GM19328 (cell line): ENCODE data around the gene ALOX12B.
A peak's percentile ranks its signal among the peaks of the same experiment; 100 is the strongest.

Experiments used
- ATAC-seq: cut with Tn5 transposase; IDR thresholded peaks from one replicate; pipeline ENCODE4 v1.9.1; 2021; ENCODE audit warnings: mild to moderate bottlenecking, moderate library complexity; ENCODE audit not compliant: unreplicated experiment

ALOX12B gene

DNA sequence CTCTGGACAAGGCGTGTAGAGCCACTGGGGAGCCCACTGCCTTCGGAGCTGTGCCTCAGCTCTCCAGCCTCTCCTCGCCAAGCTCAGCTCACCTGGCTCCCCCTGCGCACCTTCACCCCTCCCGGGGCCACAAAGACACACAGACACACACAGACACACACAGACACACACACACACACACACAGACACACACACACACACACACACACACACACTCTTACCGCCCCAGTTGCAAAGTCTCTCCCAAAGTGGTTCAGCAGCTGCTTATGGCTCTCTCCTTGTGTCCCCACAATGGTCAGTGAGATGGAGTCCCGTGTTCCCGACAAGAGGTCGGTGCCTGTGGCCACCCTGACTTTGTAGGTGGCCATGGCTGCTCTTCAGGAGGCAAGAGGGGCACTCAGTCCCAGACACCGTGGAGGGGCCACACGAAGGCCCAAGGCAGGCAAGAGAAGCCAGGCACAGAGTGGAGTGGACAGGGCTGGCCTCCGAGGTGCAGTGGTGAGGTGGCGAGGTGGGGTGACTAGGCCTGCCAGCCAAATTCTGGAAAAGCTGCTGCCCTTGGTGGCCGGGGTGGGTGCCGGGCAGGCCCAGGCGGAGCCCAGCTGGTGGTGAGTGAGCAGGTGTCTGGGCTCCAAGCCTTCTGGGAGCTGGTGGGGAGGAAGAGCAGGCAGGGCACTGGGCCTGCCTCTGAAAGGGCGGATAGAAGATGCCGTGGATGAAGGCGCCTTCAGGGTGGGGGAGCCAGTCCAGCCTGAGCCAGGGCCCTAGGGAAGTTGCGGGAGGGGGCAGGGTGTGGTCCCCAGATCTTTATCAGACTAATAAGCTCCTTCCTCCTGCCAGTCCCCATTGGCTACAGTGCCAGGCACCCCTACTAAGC is at the start of gene ALOX12B:
Gene ALOX12B (minus strand): TSS at position 642 of the 877 bp plus-strand sequence. CDS start 274 bp downstream, at position 368.
- ATAC-seq, result no peak

DNA sequence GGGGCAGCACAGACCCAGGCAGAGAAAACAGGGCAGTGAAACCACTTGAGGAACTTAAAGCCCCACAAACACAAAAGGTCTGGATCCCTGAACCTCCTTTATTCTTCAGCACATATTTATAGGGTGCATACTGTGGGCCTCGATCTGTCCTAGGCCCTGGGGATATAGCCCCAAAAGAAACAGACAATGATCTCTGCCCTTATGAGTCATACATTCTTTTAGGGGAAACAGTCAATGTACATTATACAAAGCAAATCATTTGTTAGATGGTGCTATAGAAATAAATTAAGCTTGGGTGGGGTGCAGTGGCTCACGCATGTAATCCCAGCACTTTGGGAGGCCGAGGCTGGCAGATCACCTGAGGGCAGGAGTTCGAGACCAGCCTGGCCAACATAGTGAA is 46.4 kb upstream of the ALOX12B start:
- ATAC-seq, result no peak

DNA sequence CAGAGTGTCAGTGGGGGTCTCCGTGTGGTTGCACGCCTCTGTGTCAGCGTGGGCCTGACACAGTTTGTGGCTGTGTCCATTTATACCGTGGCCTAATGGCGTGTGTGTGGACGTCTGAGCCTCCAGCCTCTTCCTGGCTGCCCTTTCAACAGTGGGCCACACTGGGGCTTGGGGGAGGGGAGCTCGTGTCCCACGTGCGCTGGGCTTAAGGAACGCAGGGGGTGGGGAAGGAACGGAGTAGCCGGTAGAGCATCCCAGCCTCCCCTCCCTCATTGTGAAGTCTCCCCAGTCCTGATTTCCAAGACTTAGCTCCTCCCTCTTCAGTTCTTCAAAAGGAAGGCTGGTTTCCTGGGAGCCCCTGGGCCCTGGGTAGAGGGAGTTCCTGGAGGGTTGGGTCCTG is 45.9 kb upstream of the ALOX12B start:
- no peak for ATAC-seq

DNA sequence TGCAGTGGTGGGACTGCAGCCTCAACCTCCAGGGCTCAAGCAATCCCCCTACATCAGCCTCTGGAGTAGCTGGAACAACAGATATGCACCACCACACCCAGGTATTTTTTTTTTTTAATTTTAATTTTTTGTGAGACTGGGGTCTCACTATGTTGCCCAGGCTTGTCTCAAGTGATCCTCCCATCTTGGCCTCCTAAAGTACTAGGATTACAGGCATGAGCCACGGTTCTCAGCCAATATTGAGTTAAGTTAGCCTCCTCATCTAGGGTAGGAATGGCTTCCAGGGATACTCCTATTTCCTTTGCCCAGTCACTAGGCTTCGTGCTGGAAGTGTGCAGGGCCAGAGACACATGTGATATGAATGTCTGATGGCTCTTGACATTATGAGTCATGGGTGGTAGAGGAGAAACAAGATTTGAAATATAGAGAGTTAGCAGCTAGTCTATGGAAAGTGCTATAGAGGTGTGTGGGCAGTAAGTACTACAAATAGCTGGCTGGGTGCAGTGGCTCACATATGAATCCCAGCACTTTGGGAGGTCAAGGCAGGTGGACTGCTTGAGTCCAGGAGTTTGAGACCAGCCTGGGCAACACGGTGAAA is 44.4 kb upstream of the ALOX12B start:
- no peak for ATAC-seq

DNA sequence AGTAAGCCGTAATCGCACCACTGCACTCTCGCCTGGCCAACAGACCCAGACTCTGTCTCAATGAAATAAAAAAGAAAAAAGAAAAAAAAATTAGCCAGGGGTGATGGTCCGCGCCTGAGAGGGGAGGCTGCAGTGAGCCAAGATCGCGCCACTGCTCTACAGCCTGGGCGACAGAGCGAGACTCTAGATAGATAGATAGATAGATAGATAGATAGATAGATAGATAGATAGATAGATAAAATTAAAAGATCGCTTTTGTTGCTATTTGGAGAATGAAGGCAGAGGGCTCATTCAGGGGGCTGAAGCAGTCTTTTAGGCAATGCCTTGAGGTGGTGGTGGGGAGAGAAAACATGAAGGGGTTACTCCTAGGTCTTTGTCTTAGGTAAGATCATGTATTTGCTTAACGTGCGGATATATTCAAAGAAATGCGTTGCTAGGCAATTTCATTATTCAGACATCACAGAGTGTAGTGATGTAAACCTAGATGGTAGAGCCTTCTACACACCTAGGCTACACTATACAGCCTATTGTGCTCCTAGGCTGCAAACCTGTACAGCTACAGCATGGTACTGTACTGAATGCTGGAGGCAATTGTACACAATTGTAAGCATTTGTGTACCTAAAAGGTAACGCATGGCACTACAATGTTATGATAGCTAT is 40.7 kb upstream of the ALOX12B start:
- ATAC-seq, result no peak

DNA sequence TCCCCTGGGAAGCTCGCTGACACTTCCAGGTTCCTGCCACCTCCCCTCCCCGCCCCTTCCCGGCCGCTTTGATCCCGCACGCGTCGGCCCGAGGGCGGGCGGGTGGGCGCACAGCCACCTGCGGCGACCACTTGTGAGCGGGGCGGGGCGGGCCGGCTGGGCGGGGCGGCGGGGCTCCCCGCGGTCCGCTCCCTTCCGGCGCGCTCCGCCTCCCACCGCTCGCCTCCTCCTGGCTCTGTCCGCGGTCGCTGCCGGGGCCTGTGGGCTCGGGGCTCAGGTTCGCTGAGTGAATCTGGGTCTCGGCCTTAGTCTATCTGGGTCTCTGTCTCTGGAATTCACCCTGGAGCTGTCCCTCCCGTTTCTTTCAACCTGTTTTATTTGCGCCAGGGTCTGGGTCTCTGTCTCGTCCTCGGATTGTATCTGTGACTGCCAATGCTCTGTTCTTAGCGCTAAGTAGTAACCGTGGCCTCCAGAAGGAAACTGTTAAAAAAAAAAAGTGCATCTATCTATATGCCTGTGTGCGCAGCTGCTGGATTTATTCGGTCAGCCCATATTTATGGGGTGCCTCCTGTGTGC is 39.1 kb upstream of the ALOX12B start:
- no peak for ATAC-seq

DNA sequence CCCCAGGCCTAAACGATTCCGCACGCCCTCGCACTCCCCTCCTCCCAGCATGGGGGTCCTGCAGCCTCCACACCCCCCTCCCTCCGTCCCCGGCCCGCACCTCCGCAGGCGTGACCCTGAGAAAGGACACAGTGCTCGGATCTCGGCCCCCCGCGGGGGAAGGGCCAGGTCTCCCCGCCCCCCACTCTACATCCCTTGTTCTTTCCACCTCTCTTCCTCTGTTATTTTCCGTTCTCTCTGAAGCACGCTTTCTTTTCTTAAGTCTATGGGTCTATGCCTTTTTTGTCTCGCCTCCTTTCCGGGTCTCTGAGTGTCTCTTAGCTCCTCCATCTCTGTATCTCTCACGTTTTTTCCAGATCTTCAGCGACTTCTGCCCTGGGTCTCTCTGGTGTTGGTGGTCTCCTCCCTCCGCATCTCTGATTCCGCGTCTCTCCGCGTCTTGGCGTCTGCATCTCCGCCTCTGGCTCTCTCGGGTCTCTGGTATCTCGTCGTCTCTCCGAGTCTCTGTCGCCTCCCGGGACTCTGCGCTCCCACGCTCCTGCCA is 38.5 kb upstream of the ALOX12B start:
- no peak for ATAC-seq

DNA sequence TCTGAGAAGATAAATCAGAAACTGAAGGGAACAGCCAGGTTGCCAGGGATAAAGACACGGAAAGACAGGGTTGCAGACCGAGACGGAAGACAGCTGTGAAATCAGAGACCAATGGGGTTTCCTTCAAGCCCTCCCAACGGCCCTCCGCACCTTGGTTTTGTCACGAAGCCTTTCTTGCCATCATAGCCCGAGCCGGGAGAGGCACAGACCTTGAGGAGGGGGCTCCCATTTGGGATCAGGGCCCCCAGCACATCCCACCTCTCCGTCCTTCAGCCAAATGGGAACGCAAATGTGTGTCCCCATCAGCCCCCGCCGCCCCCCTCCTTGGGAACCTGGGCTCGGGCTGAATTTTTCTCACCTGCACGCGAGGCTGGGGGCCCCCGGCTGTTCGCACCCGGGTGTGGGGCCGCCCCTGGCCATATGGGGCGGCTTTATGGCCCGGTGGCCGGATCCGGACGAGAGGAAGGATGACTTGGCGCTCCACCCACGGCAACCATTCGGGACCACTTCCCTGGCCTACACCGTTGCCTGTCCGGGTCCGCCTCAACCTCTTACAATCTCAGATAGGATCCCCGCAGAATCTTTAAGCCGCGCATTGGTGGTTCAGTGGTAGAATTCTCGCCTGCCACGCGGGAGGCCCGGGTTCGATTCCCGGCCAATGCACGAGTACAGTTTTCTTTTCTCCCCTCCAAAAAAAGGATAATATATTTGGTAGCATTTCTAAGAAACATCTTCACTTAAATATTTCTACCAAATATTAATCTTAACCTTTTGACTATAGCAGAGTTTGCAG is 37.8 kb upstream of the ALOX12B start:
- no peak for ATAC-seq

DNA sequence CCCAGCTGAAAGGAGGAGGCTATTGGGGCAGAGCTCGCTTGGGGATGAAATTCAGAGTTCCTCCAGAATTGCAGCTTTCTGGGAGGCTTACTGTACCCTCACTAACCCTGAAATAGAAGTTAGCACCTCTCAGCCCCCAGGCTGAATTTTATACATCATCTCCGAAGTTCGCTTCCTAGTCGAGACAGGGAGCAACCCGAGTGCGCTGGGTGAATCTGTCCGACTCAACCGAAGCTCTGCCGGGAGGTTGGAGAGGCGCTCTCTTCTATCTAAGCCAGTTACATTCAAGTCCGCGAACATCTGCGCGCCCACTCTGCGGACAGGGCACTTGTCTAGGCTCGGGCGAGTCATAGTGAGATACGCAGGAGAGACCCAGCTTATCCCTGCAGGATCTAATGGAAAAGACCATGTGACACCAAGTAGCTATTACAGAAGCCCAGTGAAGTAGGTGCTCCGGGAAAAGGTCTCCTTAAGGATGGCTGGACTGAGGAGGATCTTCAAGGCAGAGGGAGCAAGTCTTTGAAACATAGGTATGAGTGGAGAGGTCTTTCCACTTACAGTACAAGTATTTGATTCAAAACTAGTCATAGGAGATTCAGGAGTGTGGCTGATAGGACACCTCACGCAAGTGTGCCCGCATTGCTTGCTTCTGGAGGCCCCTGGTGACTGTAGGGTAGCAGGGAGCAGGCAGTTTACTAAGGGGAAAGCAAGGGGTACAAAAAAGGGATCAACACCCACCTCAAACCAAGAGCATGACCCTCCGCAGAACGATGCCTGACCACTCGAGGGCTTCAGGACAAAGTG is 37.0 kb upstream of the ALOX12B start:
- ATAC-seq, result no peak

DNA sequence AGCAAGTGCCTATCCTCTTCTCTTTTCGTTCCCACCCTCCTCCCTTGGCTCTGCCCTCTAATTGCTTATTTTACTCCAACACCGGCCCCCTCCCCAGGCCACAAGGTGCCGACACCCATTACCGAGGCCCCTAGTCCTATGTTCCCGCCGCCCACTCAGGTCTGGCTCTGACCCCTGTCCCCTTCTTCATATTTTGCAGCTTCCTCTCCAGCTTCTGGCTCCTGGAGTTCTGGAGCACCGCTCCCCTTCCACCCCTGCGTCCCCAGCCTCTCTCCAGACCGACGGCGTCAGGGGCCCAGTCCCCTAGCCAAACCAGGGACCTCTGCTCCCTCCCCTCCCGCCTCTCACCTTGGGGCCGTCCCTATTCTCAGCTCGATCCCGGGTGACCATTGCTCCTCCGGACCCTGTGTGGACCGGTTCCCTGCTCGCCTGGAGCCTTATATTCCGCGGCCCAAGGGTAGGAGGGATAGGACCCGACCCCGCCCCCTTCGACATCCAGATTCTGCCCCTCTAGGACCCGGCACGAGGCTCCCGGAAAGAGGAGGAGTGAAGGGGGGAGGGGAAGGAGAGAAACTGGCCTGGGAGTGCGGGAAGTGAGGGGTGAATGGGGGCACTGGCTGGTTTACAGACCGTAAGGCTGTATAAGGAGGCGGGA is 36.3 kb upstream of the ALOX12B start, which contains the start of gene HES7:
Gene HES7 (minus strand): TSS at position 412 of the 655 bp plus-strand sequence. CDS start 22 bp downstream, at position 390.
- ATAC-seq, result no peak

DNA sequence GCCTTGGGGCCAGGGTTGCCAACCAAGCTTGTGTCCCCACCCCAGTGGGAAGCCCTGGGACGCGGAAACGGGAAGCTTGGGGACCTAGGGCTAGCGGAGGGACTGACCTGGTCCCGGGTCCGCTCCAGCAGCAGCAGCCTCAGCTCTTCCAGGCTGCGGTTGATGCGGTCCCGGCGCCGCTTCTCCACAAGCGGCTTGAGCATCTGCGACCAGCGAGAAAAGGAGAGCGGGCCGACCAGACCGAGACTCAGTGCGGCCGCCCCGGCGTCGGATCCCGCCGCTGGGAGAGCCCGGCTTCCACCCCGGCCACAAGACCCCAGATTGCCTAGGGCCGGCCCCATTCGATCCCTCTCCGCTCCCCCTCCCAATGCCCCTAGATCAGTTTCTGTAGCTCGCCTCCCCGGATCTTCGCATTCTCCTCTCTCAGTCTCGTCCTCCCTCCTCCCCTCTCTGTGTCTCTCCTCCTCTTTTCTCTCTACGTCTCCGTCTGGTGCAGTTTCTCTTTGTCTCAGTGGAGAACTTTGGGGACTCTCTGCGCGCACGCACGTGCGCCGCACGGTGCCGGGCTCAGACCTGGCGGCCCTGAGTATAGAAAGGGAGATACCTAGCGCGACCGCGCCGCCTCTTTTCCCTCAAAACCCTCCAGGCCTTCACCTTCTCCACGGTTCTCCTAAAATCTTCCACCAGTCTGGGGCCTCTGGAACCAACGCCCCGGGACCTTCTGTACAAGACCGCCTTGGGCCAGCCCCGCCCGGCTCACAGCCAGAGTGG is 35.6 kb upstream of the ALOX12B start:
- no peak for ATAC-seq

DNA sequence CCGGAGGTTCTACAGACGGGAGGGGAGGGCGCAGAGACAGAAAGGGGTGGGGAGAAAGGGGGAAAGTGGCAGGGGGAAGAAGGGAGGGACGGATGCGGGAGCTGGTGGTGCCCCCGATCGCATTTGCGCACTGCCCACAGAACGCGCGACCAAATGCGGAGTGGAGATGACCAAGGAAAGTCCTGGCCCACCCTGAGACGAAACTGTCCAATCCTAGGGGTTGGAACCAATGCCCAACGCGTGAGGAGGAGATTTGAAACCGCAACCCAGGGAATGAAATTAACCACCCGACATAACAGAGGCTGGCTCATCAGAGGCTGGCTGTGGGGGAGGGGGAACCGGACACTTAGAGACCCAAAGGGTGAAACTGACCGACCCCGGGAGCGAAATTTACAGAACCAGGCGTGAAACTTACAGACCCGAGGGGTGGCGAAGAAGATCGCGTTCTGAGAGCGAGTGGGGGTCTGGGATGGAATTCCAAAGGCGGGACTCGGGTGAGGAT is 35.0 kb upstream of the ALOX12B start:
- ATAC-seq, result no peak

DNA sequence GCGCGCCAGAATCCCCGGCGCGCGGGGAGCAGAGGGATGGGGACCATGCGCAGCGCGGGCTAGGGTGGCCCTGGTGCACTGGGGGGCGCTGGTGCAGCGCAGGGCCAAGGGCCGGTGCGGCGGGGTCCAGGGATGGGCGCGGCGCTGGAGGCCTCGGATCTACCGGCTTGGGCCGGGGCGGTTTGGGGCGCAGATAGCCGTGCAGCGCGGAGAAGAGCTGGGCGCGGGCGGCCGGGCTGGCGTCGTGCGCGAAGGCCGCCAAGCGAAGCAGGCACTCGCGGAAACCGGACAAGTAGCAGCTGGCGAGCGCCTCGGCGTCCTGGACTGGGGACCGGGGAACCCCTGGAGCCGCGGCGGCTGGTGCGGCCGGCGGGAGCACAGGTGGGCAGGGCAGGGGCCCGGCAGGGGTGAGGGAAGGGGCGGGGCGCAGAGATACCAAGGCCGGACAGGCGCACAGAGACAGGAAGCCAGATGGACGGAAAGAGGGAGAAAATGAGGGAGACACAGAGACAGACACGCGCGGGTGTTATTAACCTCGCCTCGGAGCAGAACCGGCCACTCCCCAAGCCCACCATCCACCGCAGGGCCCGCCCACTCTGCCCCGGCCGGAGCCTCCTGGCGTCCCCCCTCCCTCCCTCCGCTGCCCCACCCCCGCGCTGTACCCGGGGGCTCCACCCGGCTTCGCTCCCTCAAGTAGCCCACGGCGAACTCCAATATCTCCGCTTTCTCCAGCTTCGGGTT is 34.3 kb upstream of the ALOX12B start:
- no peak for ATAC-seq

DNA sequence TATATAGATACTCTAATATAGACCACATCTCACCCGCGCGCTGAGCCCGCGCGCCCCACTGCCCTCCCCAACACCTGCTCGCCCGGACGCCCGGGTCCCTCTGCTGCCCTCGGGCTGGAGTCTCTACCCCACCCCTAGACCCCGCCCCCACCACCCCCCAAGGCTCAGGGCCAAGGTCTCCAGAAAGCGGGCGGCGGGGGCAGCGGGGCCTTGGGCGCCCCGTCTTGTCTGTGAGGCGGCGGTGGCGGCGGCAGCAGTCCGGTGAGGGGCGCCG is 33.8 kb upstream of the ALOX12B start:
- ATAC-seq, result no peak

DNA sequence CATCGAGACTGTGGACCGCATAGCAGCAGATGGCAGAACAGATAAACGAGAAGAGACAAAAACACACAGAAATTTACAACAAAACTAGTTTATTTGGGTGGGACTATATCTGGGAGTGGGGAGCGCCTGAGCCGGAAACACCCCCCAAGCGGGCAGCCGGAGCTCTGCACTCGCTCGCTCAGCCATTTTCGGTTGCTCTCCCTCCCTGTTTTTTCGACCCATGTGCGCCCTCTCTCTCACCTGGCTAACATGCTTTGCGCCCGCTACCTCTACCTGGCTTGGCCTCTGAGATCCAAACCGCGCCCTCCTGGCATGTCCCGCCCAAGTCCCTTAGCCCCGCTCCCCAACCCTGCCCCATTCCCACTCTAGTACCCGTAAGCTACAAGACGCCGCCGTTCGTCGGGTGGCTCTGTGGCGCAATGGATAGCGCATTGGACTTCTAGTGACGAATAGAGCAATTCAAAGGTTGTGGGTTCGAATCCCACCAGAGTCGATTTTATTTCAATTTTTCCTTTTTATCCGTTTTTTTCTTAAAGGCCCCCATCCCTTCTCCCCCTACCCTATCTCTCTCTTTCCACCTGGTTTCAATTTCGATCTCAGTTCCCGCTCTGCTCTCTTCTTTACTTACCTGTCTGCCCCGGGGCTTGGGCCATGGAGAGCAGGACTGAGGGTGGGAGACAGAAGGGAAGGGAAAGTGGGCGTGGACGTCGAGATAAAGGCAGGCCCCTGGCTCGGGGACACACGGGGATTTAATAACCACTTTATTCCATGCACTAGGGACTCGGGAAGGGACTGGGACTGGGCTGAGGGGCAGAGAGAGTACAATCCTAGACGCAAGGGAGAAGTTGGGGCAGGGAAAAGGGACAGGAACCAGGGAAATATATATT is 33.2 kb upstream of the ALOX12B start:
- peak; percentile 4 for ATAC-seq
